ENCODE results near the gene TBC1D21.
"Not testable (repeated sequence)": the region's sequence is repeated elsewhere in the genome, so short reads cannot be mapped to it uniquely, and the experiment has no call there.

The TBC1D21 gene

GRCh38 chr15:73930371-73930770 is 57.0 kb downstream of the TBC1D21 start:
- DNase-seq (ENCODE audit: low spot score): no peak

- no peak for DNase-seq (ENCODE audit: low spot score)
Measured at GRCh38 chr15:73930790-73931281, 57.5 kb downstream of the TBC1D21 start.

- no peak for DNase-seq (ENCODE audit: low spot score)
Measured at GRCh38 chr15:73931441-73931840, 58.1 kb downstream of the TBC1D21 start.

- no peak for DNase-seq (ENCODE audit: low spot score)
Measured at GRCh38 chr15:73932381-73933191, 59.2 kb downstream of the TBC1D21 start.

- DNase-seq (ENCODE audit: low spot score): no peak
Measured at GRCh38 chr15:73934281-73934680, 60.9 kb downstream of the TBC1D21 start.

GRCh38 chr15:73935547-73935946 is 62.2 kb downstream of the TBC1D21 start:
- no peak for DNase-seq (ENCODE audit: low spot score)

GRCh38 chr15:73936181-73936580 is 62.8 kb downstream of the TBC1D21 start:
- no peak for DNase-seq (ENCODE audit: low spot score)

GRCh38 chr15:73936588-73937290 is 63.4 kb downstream of the TBC1D21 start:
- DNase-seq (ENCODE audit: low spot score): no peak

GRCh38 chr15:73937296-73937695 is 63.9 kb downstream of the TBC1D21 start:
- no peak for DNase-seq (ENCODE audit: low spot score)

GRCh38 chr15:73937726-73938125 is 64.4 kb downstream of the TBC1D21 start:
- DNase-seq (ENCODE audit: low spot score): no peak

GRCh38 chr15:73938516-73938915 is 65.2 kb downstream of the TBC1D21 start:
- not testable (repeated sequence) for DNase-seq (ENCODE audit: low spot score)
